Measurements from ENCODE around the gene ZCWPW2.

Gene ZCWPW2

DNA sequence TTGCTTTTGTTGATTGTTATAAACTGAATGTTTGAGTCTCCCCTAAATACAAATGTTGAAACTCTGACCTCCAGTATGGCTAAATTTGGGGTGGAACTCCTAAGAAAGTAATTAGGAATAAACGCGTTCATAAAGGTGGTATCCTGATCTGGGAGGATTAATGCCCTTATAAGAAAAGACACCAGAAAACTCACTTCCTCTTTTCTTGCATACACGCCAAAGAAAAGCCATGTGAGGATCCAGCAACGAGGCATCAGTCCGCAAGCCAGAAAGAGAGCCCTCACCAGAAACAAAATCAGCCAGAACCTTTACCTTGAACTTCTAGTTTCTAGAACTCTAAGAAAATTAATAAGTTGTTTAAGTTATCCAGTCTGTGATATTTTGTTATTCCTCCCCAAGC, 37.5 kb downstream of the ZCWPW2 start:
- no peak for DNase-seq

GRCh38 chr3:28388978-28389377, 40.5 kb downstream of the ZCWPW2 start:
- no peak for DNase-seq

DNA sequence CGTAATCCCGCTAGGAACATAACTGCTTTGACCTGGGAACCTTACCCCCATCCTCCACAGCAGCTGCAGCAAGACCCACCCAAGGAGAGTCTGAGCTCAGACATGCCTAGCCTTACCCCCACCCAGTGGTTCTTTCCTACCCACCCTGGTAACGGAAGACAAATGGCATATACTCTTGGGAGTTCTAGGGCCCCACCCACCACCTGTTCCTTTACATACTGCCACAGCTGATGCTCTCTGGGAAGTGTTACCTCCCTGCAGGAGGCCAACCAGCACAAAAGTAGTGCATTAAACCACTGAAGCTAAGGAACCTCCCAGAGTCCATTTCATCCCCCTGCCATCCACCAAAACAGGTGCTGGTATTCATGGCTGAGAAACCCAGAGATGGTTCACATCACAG, 50.7 kb downstream of the ZCWPW2 start:
- no peak for DNase-seq

GRCh38 chr3:28406241-28406640, 57.7 kb downstream of the ZCWPW2 start:
- DNase-seq: no peak

- no peak for DNase-seq
These were observed 100.9 kb downstream of the ZCWPW2 start for GRCh38 chr3:28449398-28449797.

DNA sequence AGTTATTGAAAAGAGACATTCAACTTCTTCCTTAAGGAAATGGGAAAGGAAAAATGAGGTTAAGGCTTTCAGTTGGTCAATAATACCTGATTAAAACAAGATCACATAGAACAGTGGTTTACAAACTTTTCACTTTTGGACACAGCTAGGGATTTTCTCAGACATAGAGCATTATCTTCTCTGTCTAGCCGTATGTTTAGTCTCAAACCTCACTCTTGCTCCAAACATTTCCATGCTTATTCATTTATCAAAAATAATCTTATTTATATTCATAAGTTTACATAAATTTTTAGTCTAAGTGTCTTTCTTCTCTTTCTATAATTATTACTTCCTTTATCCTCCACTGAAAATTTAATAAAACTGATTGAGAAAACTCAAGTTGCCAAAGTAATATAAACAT, 114.3 kb downstream of the ZCWPW2 start:
- no peak for DNase-seq

- no peak for DNase-seq
These were observed 118.9 kb downstream of the ZCWPW2 start for GRCh38 chr3:28467414-28467813.

DNA sequence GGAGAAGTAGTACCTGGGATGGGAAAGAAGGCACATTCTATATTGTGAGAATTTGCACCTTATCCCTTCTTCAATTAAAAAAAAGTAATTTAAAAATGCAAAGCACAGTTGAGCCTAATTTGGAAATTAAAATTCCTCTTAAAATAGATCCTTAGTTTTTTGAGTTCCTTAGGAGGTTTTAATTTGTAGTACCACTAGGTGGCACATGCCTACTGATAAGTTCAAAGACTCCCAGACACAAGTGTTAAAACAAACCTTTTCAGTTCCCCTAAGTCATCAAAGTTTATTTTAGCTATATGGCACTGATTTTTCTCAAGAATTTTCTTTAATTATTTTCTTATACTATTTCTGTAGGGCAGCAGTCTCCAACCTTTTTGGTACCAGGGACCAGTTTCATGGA, 127.7 kb downstream of the ZCWPW2 start:
- peak; percentile 0 for DNase-seq

GRCh38 chr3:28476764-28477163, 128.2 kb downstream of the ZCWPW2 start:
- DNase-seq: no peak

- DNase-seq: no peak
These were observed 136.6 kb downstream of the ZCWPW2 start for GRCh38 chr3:28485164-28485563.

GRCh38 chr3:28495301-28495700, 146.8 kb downstream of the ZCWPW2 start:
- no peak for DNase-seq

- DNase-seq: no peak
These were observed 153.9 kb downstream of the ZCWPW2 start for GRCh38 chr3:28502397-28502937.

- no peak for DNase-seq
These were observed 156.5 kb downstream of the ZCWPW2 start for GRCh38 chr3:28504976-28505375.

GRCh38 chr3:28521663-28522062, 173.1 kb downstream of the ZCWPW2 start:
- DNase-seq: no peak

GRCh38 chr3:28542351-28542750, 193.8 kb downstream of the ZCWPW2 start:
- no peak for DNase-seq

DNA sequence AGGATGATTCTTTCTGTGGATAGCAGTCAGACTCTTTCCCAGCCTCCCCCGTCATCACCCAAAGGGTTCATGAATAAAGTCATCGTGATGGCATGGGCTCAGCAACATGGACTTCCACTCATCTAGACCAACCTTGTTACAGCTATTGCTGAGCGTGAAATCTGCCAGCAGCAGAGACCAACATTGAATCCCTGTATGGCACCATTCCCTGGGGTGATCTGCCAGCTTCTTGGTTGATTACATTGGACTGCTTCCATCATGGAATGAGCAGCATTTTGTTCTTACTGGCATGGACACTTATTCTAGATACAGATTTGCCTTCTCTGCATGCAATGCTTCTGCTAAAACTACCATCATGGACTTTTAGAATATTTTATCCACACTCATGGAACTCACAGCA, 195.7 kb downstream of the ZCWPW2 start:
- no peak for DNase-seq

GRCh38 chr3:28544831-28545230, 196.3 kb downstream of the ZCWPW2 start:
- no peak for DNase-seq

GRCh38 chr3:28547677-28548076, 199.2 kb downstream of the ZCWPW2 start:
- no peak for DNase-seq

- no peak for DNase-seq
These were observed 204.7 kb downstream of the ZCWPW2 start for GRCh38 chr3:28553175-28553574.

DNA sequence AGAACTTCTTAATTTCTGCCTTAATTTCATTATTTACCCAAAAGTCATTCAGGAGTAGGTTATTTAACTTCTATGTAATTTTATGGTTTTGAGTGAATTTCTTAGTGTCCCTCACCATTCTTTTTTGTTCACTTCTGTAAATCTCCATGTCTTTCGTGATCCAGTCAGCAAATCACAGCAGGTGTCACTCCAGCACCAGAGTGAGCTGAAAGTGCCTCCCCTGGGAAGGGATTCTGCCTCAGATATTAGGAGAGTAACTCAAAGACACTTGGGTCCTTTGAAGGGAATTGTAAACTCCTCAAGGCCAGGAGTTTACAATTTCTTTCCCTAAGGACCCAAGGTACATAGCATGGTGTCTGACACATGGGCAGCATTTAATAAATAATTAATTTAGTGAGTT, 207.7 kb downstream of the ZCWPW2 start:
- no peak for DNase-seq

DNA sequence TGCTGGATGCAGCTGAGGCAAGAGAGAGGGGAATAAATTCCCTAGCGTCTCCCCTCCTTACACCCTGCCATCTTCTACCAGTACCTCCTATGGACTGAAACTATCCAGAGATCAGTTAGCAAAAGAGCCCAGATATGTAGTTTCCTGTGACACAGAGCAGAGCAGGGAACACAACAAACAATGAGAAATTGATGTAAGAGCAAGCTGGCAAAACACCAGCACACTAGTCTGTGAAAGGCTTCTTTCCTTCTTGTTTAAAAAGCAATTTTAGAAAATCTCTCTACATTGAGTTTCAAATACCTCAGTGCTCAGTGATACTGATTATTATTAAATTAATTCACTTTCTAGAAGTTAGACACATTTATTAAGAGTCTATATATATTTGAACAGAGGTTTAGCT, 215.7 kb downstream of the ZCWPW2 start:
- no peak for DNase-seq

DNA sequence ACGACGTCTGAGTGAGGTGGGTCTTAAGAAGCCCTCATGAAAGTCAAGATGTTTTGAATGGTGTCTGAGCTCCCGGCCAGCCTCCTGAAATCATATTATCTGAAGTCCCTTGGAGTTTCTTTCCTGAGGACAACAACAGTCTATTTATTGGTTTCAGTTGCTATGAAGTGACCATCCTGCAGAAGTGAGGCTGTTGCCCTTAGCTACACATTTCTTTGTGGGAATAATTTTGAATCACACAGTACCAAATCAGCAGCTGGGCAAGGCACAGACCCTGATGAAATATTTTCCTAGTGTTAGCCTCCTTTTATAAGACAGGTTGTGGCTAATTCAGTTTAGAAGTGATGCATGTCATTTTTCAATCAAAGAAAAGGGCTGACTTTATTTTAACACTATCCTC, 220.8 kb downstream of the ZCWPW2 start:
- DNase-seq: no peak

DNA sequence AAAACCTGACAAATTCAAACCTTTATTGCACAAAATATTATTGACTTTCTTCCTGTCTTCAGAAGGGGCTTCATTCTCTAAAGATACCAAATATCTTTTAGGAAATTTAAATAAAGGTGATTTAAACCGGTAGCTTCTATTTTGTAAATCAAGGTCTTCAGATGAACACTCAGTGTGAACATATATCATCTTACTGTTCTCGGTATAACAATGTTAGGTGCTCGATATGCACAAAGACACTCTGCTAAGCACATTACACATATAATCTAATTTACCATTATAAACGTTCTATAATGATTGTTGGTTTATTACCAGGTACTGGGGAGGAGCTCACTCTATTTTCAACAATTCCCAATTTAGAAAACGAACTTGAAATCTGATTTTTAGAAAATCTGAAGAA, 225.5 kb downstream of the ZCWPW2 start:
- no peak for DNase-seq

DNA sequence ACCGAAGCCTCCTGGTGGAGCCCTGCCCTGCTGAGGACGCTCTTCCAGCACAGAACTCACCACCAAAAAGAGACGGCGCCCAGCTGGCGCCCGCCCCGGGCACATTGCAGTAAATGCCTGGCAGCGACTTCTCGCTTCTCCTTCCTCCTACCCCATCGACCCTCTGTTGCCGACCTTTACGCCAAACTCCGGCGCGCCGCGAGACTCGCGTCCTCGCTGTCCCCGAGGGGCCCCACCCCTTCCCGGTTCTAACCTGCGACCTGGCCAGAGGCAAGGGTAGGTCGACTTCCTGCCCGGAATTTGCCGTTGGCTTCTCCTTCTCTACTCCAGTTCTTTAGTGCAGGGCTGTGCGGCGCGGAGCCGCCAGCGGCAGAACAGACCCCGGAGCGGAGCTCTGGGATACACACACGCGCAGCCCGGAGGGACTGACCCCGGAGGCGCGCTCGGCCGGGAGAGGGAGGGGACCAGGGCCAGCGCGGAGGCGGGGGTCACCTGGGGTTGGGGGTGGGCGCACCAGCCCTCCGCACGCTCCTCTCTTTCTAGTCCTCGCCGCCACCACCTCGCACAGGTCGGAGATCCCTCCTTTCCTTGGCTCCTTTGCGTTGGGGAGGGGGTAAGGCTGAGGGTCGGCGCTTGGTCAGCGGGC, 226.7 kb downstream of the ZCWPW2 start:
- no peak for DNase-seq
